GM23338 (cell line): ENCODE data around the gene DAGLA. TPM values are rescaled to one million over a fixed set of nuclear protein-coding genes. Genes with fewer than 3 reads are reported as not detected.

ENCODE experiments used
- ATAC-seq: fragments of 200-7000 bp; cut with Tn5 transposase; 3 replicates; pipeline ENCODE4 v1.9.1; 2020
- DNase-seq: peaks from one replicate; pipeline ENCODE4 v3.0.0-alpha.2; 2015; ENCODE audit warnings: low spot score
- H2AFZ ChIP-seq: fragments of 200-600 bp; sonication (generic); 2 replicates; pipeline ENCODE4 v1.8.0; 2016; ENCODE audit warnings: antibody characterized with exemption, mild to moderate bottlenecking, moderate library complexity
- H3F3A ChIP-seq: fragments of 200-600 bp; sonication (generic); replicated peaks from 2 replicates; pipeline ENCODE4 v1.8.0; 2017; ENCODE audit warnings: antibody characterized with exemption, mixed run types, low read depth
- H3K27ac ChIP-seq: fragments of 200-600 bp; sonication (generic); 2 replicates; pipeline ENCODE4 v1.6.1; 2016; ENCODE audit warnings: low read depth
- H3K27me3 ChIP-seq: fragments of 200-600 bp; sonication (generic); 2 replicates; pipeline ENCODE4 v1.8.0; 2016; ENCODE audit warnings: mild to moderate bottlenecking, mixed run types, moderate library complexity; ENCODE audit not compliant: insufficient read depth
- H3K36me3 ChIP-seq: fragments of 200-600 bp; sonication (generic); 2 replicates; pipeline ENCODE4 v1.8.0; 2016; ENCODE audit warnings: mild to moderate bottlenecking; ENCODE audit not compliant: insufficient read depth
- H3K4me1 ChIP-seq: fragments of 200-600 bp; sonication (generic); 2 replicates; pipeline ENCODE4 v1.8.0; 2016; ENCODE audit warnings: mild to moderate bottlenecking, moderate library complexity; ENCODE audit not compliant: insufficient read depth
- H3K4me2 ChIP-seq: fragments of 200-600 bp; sonication (generic); 2 replicates; pipeline ENCODE4 v1.7.1; 2017; ENCODE audit warnings: mixed run types
- H3K4me3 ChIP-seq: fragments of 200-600 bp; sonication (generic); 2 replicates; pipeline ENCODE4 v1.6.1; 2016; ENCODE audit warnings: mixed run types
- H3K79me2 ChIP-seq: fragments of 200-600 bp; sonication (generic); replicated peaks from 2 replicates; pipeline ENCODE4 v1.8.0; 2017; ENCODE audit warnings: mild to moderate bottlenecking; ENCODE audit not compliant: insufficient read depth
- H3K9me2 ChIP-seq: fragments of 200-600 bp; sonication (generic); 2 replicates; pipeline ENCODE4 v1.8.0; 2017; ENCODE audit not compliant: insufficient read depth
- H4K20me1 ChIP-seq: fragments of 200-600 bp; sonication (generic); replicated peaks from 2 replicates; pipeline ENCODE4 v1.8.0; 2017; ENCODE audit warnings: mild to moderate bottlenecking; ENCODE audit not compliant: insufficient read depth
- H3K27ac Mint-ChIP-seq: 2 replicates; pipeline ENCODE4 v1.8.0; 2020; ENCODE audit warnings: inconsistent platforms, mild to moderate bottlenecking, moderate library complexity, mixed read lengths
- H3K27me3 Mint-ChIP-seq: 3 replicates; pipeline ENCODE4 v1.8.0; 2022; ENCODE audit warnings: low read depth, mild to moderate bottlenecking, moderate library complexity, mixed read lengths, inconsistent platforms; ENCODE audit not compliant: insufficient read depth, poor library complexity
- H3K36me3 Mint-ChIP-seq: 3 replicates; pipeline ENCODE4 v1.8.0; 2021; ENCODE audit warnings: low read depth, mild to moderate bottlenecking, inconsistent platforms, moderate library complexity, mixed read lengths
- H3K4me1 Mint-ChIP-seq: 3 replicates; pipeline ENCODE4 v1.8.0; 2020; ENCODE audit warnings: mild to moderate bottlenecking, inconsistent platforms, mixed read lengths
- H3K4me3 Mint-ChIP-seq: 3 replicates; pipeline ENCODE4 v1.8.0; 2021; ENCODE audit warnings: moderate library complexity, mild to moderate bottlenecking, inconsistent platforms, mixed read lengths
- H3K9me3 Mint-ChIP-seq: 3 replicates; pipeline ENCODE4 v1.8.0; 2020; ENCODE audit warnings: moderate library complexity, mild to moderate bottlenecking, inconsistent platforms, mixed read lengths
- CREB1 ChIP-seq: fragments of 250-450 bp; sonication (Bioruptor Pico); IDR thresholded peaks from 2 replicates; pipeline ENCODE4 v1.5.0; 2020; ENCODE audit warnings: low read depth, mild to moderate bottlenecking, moderate library complexity
- EZH2 ChIP-seq: fragments of 200-600 bp; sonication (generic); IDR thresholded peaks from one replicate; pipeline ENCODE4 v1.8.0; 2017; ENCODE audit warnings: antibody characterized with exemption, mild to moderate bottlenecking, low read depth; ENCODE audit not compliant: unreplicated experiment
- JUNB ChIP-seq: IDR thresholded peaks from one replicate; pipeline ENCODE4 v1.6.1; 2016; ENCODE audit warnings: antibody characterized with exemption; ENCODE audit not compliant: unreplicated experiment
- NANOG ChIP-seq: IDR thresholded peaks from 2 replicates; pipeline ENCODE4 v1.6.1; 2016; ENCODE audit warnings: antibody characterized with exemption, borderline replicate concordance
- STAT1 ChIP-seq: IDR thresholded peaks from one replicate; pipeline ENCODE4 v1.6.1; 2016; ENCODE audit warnings: antibody characterized with exemption; ENCODE audit not compliant: unreplicated experiment
- ZNF114 ChIP-seq: fragments of 250-450 bp; sonication (Bioruptor Pico); IDR thresholded peaks from 2 replicates; pipeline ENCODE4 v1.5.0; 2020; ENCODE audit warnings: mild to moderate bottlenecking, moderate library complexity
- ZNF331 ChIP-seq: fragments of 250-450 bp; sonication (Bioruptor Pico); IDR thresholded peaks from 2 replicates; pipeline ENCODE4 v1.5.0; 2020; ENCODE audit warnings: low read depth, mild to moderate bottlenecking, moderate library complexity
- ZNF462 ChIP-seq: fragments of 250-450 bp; sonication (Bioruptor Pico); IDR thresholded peaks from 2 replicates; pipeline ENCODE4 v1.5.0; 2020; ENCODE audit warnings: mild to moderate bottlenecking, moderate library complexity
- polyA plus RNA-seq: library from polyadenylated mRNA; unstranded; fragments of >200 nt; fragmentation: Nextera tagmentation; extraction: Ambion mirVana; gene quantifications from 2 replicates; pipeline ENCODE4 v1.2.1, GENCODE V29; 2016
- total RNA-seq: library from RNA; depleted of rRNA; stranded (reverse); fragments of >200 nt; shearing (Covaris generic); gene quantifications from 2 replicates; pipeline ENCODE4 v1.2.3, GENCODE V29; 2014
- TF ChIP-seq, protein P1 (sequence below), 2 experiments: fragments of 200-600 bp in 1 of 2; sonication (generic) in 1 of 2; conservative IDR thresholded peaks; 2 replicates each; pipeline versions ENCODE4 v1.5.1 to v1.6.1; 2016 to 2017; ENCODE audit warnings: antibody characterized with exemption in 2 of 2, low read depth in 2 of 2, mild to moderate bottlenecking in 2 of 2, moderate library complexity in 1 of 2
- TF ChIP-seq, protein P2 (sequence below): IDR thresholded peaks from 2 replicates; pipeline ENCODE4 v1.6.1; 2016; ENCODE audit warnings: antibody characterized with exemption

Gene DAGLA
- total and polyA plus RNA-seq, 2 experiments from 2014 or later = 0.55 to 2.5 TPM

DNA sequence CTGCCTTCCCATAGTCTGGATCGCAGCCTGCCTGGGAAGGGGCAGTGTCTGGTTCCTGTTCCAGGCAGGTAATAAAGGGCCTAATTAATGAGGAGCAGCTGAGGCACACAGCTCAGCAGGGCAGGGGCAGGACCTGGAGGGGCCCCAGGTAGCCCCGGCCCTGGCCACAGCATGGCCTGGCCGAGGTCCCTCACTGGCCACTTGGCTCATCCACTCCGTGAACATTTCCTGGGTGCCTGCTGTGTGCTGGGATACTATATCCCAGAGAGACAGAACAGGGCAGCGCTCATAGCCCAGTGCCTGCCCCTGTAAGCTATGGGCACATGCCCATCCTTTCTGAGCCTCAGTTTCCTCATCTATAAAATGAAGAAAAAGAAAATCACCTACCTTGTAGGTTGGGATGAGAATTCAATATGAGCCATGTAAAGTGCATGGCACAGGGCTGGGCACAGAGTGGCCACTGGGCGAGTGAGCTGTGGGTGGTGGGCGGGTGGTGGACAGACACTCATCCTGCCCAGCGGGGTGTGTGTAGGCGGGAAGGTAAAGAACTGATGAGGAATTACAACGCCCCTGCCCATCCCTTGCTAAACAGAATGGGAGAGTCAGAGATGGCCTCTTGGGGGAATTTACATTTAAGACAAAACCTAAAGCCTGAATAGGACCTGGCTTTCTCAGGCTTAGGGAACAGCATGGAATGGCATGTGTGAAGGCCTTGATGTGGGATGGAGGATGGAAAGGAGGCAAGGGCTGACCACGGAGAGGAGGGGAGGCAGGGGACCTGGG, 81.4 kb downstream of the DAGLA start (continued):
- no peak for TF ChIP-seq ZNF462
- TF ChIP-seq NANOG = no peak

- no peak overlapping the region for H3K4me3 ChIP-seq
- no peaks in the 10 kb centered on the region for H4K20me1 ChIP-seq
- no peak overlapping the region for H3K4me3 Mint-ChIP-seq
- H2AFZ ChIP-seq = no peak overlapping the region
- no peaks in the 10 kb centered on the region for H3K36me3 Mint-ChIP-seq
- no peaks in the 10 kb centered on the region for H3K27me3 ChIP-seq
- H3K27me3 Mint-ChIP-seq = peaks cover 14% of the 10 kb centered on the region
- no peaks in the 10 kb centered on the region; the same call in 2 of the 3 replicates for H3K9me3 Mint-ChIP-seq
- H3K27ac Mint-ChIP-seq = no peak overlapping the region
- ATAC-seq = no peak
- H3F3A ChIP-seq = no peaks in the 10 kb centered on the region
- H3K4me1 Mint-ChIP-seq = peaks cover 22% of the 10 kb centered on the region; the same call in 2 of the 3 replicates
- H3K79me2 ChIP-seq = no peaks in the 10 kb centered on the region
- H3K36me3 ChIP-seq = no peaks in the 10 kb centered on the region
- H3K27ac ChIP-seq = no peak overlapping the region
- TF ChIP-seq ZNF114 (no peak), EZH2 (no peak), JUNB (no peak), NANOG (no peak), ZNF331 (CRISPR knock-in tag) (no peak), STAT1 (no peak), CREB1 (CRISPR knock-in tag) (no peak)
- TF ChIP-seq, protein P1, sequence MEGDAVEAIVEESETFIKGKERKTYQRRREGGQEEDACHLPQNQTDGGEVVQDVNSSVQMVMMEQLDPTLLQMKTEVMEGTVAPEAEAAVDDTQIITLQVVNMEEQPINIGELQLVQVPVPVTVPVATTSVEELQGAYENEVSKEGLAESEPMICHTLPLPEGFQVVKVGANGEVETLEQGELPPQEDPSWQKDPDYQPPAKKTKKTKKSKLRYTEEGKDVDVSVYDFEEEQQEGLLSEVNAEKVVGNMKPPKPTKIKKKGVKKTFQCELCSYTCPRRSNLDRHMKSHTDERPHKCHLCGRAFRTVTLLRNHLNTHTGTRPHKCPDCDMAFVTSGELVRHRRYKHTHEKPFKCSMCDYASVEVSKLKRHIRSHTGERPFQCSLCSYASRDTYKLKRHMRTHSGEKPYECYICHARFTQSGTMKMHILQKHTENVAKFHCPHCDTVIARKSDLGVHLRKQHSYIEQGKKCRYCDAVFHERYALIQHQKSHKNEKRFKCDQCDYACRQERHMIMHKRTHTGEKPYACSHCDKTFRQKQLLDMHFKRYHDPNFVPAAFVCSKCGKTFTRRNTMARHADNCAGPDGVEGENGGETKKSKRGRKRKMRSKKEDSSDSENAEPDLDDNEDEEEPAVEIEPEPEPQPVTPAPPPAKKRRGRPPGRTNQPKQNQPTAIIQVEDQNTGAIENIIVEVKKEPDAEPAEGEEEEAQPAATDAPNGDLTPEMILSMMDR (conservative IDR thresholded peaks at IDR 0.05; ENCODE audit: low read depth in 2 of 2) = no peak
- TF ChIP-seq, protein P2, sequence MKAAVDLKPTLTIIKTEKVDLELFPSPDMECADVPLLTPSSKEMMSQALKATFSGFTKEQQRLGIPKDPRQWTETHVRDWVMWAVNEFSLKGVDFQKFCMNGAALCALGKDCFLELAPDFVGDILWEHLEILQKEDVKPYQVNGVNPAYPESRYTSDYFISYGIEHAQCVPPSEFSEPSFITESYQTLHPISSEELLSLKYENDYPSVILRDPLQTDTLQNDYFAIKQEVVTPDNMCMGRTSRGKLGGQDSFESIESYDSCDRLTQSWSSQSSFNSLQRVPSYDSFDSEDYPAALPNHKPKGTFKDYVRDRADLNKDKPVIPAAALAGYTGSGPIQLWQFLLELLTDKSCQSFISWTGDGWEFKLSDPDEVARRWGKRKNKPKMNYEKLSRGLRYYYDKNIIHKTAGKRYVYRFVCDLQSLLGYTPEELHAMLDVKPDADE = no peak
- H3K9me2 ChIP-seq = no peaks in the 10 kb centered on the region
- DNase-seq = no peak
- no peak overlapping the region for H3K4me2 ChIP-seq
- peaks cover 15% of the 10 kb centered on the region; the same call in 1 of the 2 replicates for H3K4me1 ChIP-seq
Measured at GRCh38 chr11:61762223-61762615, 82.0 kb downstream of the DAGLA start.
